Activated naive CD8-positive, alpha-beta T cell treated with anti-CD3 and anti-CD28 coated beads, Interleukin-2, amount 50 U/mL, for 16 hours (primary cell): ENCODE measurements around the gene PTPRO.

ENCODE experiments used
- DNase-seq: peaks from one replicate; pipeline ENCODE4 v3.0.0-alpha.2; 2020; ENCODE audit warnings: low read depth, low spot score

The PTPRO gene

DNA sequence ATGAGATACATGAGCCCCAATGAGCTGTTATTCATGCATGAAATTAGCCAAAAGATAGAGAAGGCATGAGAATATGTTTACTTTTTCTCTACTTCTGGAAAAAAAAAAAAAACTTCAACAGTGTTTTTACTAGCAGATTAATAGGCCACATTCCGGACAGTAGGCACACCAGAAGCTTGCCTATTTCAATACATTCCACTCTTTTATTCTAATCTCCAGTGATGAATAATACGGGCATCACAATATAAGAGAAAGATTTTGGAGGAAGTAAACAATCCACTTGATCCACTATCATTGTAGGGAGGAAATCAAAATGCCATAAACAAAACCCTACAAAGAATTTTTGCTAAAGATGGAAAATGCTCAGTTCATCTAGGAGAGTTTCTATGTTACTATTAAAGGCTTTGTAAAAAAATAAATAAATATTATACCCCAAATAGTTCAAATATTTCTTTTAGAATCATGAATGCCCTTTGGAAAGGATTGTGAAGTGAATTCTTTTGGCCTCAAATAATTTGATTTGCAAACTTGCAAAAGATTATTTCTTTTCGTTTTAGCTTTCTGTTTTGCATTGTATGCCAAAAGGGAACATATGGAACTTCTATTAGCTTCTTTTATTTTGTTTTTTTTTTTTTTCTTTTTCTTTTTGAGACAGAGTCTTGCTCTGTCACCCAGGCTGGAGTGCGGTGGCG, 234.2 kb downstream of the PTPRO start:
- no peak for DNase-seq

DNA sequence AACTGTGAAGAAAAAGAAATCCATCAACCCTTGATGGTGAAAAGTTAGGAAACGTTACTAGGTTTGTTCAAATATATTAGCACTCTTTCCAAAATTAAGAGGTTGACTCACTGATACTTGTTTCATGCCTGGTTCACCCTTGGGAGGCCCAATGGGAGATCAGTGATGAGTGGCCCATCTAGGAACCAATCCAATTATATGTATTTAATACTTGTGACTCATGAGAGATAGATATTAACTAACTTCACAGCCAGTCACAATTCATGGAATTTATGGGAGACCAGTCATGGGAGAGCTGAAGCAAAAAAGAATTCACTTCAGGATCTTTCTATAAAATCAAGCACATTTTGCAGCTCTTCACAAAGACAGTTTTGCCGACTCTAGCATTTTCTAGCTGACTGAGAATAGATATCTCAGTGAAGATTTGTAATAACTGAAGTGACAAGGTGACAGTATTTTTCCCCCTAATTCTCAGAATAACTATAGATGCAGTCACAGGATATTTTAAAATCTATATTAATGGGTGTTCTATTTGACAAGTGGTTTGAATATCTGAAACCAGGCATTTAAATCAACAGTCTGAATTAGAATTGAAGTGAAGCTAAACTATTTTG, 236.7 kb downstream of the PTPRO start:
- DNase-seq = no peak

DNA sequence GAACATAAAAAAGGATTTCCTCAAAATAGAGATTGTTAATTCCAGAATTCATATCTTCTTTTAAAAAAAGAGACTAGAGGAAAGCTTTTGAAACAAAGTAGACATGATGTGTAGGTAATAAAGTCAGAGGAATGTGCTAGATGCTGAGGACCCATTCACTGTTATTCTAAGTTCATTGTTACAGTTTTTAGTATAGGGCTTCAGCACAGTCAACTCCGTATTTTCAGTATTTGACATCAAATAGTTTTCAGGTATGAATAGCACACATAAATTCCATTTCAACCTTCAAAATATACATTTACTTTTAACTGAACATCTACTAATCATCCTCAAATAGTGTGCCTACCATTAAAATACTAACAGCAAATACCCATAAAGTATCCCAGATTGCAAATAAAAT, 239.1 kb downstream of the PTPRO start:
- no peak for DNase-seq

DNA sequence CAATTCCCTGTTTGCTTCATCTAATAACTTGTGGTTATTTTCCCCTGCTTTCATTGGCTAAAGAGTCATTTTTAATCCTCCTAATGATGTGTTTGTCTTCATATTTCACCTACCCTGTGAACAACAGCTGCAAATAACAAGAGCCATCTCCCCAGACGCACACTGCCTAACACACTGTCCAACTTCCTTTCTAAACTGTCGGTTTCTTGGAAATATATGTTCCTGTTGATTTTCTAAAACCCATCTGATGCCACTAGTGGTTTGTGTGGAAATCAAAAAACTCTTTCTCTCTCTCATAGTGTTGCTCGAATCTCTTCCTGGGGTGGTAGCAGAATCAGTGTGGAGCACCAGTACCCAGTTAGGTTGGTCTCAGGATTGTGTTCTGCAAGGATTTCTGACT, 240.0 kb downstream of the PTPRO start:
- DNase-seq = no peak

DNA sequence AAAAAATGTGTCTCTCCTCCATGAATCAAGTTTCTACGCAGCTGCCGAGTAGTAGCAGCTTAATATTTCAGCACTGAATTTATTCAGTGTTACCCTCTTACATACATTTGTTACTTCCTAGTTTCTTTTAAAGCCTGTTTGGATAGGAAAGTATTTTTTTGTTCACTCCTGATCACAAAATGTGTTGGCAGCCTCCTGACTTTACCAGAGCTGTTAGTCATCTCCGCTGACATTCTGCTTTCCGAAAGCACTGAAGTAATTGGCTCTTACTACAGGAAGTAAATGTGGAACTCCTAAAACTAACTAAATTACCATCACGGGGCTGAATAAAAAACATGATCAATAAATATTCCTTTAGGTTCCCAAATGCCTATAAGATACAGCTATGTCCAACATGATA, 241.4 kb downstream of the PTPRO start:
- DNase-seq = no peak

DNA sequence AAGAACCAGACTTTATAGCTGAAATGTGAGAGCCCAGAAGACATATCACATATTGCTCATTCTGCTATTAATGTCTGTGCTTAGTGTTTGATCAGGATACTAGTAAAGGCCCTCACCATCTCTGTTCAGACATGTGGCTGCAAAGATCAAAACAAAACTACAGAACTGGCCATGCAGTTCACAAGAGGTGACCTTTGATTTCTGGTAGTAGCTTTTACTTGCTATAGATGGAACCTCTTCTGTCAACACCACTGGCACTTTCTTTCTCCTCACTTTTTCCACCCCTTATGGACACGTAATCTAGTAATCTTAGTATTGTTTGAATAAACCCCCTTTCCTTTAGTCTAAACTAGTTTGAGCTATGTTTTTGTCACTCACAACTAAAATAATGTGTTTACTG, 252.0 kb downstream of the PTPRO start:
- no peak for DNase-seq

DNA sequence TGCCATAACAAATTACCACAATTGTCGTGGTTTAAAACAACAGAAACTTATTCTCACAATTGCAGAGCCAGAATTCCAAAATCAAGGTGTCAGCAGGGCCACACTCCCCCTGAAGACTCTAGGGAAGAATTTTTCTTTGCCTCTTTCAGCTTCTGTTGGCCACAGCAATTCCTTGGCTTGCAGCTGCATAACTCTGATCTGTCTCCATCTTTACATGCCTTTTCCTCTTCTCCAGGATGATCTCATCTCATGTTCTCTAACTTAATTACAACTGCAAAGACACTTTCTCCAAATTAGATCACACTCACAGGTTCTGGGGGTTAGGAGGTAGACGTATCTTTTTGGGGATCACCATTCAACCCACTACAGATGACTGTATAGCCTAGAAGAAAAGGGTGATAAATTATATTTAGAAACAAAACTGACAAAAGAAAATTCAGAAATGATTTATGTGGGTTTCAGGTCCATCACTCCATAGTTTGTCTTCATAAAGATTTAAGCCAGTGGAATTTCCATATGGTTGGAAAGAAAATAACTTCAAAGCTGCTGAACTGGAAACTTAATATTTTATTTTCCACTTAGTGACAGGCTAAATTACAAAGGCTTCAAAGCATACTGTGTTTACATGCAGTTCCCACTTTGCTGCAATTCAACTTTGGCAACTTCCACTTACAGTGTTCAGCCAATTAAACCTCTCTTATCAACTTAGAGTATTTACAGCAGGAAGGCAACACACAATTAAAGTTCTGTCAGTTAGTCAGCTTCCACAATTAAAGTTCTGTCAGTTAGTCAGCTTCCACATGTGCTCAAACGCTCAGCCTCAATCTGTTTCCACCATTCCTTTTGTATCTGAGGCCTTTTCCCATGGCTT, 253.6 kb downstream of the PTPRO start:
- DNase-seq = no peak

DNA sequence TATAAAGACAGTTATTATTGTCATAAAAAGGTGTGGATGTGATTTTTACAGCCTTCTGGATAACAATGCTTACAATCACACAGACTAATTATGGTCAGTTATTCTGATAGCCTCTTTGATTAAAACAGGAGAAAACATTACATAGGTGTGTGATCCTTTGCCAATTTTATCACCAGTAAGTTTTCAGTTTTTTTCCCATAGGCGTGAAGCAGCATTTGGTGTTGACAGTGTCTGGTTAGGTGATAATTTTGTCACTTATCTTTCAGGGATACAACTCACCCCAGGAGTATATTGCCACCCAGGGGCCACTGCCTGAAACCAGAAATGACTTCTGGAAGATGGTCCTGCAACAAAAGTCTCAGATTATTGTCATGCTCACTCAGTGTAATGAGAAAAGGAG, 258.1 kb downstream of the PTPRO start:
- DNase-seq = no peak

DNA sequence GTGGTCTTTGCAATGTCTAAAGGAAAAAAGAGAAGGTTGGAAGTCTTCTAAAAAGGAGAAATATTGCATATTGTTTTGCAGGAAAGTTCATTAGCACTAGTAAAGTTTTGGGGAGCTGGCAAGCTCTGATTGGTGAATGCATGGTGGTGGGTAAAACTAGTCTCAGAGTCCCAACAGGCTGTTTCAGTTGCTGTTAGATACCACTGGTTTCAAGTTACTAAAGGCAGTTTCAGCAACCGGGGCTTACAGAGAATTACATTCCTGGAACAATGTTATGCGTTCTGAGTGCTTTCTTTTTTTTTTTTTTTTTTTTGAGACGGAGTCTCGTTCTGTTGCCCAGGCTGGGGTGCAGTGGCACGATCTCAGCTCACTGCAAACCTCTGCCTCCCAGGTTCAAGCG, 258.7 kb downstream of the PTPRO start:
- DNase-seq = no peak

DNA sequence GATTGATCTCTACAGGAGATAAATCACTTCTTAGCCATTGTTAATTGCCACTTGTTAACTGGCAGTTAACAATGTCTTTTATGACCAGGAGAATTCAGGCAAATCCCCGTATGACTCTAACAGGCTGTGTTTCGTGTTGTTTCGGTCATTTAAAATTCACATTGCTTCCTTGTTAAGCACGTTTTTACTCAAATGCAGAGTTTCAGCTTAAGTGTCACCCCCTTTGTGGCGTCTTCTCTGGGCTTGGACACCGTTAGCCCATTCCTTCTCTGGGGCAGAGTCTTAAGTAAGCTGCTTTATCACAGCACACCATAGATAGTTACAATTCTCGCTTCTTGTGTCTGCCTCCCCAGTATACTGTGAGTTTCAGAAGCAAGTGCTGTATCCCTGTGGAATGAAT, 261.5 kb downstream of the PTPRO start:
- no peak for DNase-seq

DNA sequence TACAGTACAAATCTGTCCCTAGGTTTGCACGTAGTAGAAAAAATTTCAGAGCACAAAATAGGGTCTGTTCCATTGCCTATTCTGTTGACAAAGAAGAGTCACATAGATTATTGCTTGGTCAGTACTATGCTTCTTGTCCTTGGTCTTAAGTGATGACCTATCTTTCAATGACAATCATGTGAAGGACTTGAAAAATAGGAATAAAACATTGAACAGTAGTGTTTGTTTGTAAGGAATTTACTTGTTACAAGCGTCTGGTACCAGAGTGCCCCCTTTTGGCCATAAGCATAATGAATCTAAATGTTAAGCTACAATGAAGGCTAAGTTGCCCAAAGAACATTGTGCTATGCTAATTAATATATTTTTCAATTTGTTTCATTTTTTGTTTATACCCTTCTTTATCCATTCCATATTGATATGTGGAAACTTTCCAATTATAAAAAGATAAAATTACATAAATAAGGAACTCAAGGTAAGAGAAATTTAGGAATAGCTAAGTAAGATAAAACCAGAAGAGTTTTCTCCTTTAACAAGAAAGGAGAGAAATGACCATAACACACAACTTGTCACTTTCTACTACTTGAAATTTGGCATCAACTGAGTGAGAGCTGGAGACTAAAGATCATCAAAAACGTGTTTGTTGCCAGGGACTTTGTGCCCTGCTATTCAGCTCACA, 262.2 kb downstream of the PTPRO start:
- DNase-seq = no peak

DNA sequence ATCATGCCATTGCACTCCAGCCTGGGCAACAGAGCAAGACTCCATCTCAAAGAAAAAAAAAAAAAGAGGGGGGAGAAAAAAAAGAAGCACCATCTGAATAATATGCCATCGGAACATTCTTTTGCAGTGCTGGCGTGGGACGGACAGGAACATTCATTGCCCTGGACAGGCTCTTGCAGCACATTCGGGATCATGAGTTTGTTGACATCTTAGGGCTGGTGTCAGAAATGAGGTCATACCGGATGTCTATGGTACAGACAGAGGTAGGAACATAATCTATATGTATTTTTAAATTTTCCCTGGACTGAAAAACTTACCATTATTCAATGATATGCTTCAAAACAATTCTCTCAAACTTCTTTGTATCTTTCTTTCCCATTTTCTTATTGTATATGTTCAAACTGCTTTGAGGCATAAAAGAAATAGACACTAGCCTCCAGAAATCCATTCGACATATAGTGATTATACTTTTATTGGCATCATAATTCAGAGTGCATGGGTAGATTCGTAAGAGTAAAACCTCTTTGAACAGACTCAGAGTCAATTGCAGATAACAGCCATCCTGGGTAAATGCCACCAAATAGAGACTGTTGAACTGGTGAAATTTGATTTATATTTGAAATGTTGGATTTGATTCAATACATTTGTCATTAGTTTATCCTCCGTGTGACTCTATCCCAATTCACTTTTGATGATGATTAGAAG, 267.2 kb downstream of the PTPRO start:
- no peak for DNase-seq

DNA sequence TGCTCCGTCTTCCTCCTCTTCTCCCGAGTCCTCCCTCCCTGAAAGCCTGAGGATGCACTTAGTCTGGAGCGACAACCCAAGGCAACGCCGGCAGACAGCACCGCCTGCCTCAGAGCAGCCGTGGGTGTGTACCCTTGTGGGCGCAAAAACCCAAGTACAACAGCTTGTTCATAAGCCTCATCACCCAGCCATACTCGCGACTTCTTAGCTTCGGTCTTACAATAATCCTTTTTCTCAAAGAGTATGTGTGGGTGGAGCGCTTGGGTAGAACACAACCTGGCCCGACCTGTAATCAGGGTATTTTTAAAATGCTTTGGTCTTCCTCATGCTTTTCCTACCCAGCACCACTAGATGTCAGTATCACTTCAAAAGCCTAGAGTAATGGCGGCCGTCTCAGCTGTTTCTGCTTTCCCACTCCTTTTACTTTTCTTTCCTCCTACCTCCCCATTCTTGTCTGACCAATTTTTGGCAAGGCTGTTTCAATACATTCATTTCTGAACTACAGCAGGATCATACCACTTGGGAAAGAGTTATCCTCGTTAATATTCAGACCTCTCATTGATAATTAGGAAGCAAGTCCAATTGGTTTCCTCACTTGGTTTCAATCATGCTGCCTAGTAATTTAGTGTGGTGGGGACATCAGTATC, 268.0 kb downstream of the PTPRO start:
- DNase-seq = no peak

DNA sequence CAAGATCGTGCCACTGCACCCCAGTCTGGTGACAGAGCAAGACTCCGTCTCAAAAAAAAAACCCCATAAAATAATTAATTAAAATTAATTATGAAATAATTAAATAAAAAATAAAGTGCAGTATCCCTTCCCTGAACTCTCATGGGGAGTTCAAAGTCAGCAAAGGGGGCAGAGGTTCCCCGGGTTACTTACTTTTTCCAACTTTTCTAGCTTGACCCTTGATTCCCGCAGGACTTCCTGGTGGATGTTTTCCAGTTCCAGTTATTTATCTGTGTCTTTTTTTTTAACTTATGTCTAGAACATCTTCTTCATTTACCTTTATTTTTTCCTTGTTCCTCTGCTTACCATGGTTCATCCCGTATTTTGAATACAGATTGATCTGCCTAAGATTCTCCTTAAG, 269.5 kb downstream of the PTPRO start:
- no peak for DNase-seq

DNA sequence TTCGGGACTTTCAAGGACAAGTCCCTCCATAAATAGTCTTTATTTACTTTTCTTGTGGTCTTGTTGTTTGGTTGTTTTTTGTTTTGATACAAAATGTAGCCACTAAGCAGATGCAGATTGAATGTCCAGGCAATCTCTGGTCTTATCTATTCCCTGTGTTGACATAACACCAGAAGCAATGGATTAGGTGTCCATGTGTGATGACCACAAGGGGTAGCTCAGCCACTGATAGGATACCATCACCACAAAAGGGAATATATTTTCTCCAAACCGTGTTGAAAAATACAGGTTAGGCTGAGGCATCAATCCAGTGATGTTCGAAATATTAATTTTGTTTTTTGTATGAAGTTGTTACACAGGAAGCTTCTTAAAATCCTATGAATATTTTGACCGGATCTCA, 270.6 kb downstream of the PTPRO start:
- DNase-seq = no peak

DNA sequence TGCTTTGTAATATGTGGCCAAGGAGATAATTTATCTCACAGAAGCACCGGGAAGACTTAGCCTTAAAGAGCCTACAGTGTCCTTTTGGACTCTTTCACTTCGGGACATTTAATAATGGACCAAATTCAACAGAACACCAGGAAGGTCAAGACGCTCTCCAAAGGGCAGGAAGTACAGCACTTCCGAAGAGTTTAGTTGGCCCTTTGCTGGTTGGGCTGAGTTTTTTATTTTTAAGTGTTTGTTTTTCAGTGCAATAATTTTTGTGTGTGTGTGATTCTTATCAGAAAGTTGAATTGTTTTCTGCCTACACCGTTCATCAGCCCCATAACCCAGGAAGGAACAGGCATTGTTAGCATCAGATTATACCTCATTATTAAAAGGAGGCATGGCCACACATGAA, 273.9 kb downstream of the PTPRO start:
- no peak for DNase-seq

DNA sequence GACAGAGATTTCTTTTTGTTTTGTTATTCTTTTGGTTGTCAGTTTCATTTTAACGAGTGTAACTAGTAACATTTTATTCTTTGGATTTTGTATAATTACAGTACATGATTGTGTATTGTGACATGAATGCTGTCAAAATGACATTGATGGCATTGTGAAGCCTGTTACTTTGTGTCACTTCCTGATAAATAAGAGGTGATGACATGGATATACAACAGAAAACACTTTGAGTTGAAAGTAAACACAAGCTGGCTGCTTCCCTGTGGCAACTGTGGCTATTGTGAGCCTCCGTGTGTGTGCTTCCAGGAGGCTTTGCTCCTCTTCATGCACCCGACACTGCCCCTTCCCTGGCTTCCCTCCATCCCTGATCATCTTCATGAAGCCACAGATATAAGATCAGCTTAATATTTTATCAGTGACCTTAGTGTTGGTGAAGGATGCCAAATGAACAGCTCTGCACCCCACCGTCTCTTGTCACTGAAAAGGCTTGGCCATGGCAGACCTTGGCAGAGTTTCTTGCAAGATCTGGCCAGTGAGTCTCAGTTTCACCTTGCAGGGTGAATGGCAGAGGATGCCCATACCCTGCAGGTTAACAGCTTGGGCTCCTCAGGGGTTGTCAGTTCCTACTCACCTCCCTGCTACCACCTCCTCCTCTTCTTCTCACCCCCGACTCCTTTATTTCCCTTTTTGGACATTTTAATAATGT, 275.0 kb downstream of the PTPRO start:
- DNase-seq = no peak

DNA sequence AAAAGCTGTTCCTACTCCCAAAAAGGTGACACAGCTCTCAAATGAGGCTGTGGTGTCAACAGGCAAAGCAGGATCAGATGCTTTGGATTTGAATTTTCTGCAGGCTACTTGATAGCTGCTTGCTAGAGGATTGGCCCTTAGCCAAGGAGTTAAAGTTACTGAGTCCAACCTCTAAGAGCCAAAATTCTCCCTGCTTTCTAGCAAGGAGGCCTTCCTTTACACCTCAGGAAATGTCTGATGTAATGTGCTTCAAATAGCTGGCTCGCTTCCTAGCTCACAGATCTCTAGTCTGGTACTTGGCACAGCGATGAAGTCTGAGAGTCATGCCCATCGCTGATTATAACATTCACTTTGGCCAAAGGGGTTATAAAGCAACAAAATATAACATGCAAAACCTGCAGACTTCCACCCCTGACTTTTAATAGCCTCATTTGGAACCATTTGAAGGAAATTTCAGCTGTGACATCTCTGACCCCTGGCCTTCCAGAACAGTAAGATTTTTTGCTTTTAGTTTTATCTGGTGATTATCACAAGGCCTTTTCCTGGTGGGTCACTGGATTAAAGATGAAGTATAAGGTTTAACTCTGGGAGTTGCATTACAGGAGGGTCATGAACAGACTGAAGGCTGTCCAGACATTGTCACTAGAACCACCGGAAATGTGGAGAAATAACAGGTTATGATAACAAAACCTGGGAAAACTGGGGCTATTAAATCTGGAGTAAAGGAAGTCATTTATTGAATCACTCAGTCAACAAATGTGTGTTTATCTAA, 277.1 kb downstream of the PTPRO start:
- no peak for DNase-seq

DNA sequence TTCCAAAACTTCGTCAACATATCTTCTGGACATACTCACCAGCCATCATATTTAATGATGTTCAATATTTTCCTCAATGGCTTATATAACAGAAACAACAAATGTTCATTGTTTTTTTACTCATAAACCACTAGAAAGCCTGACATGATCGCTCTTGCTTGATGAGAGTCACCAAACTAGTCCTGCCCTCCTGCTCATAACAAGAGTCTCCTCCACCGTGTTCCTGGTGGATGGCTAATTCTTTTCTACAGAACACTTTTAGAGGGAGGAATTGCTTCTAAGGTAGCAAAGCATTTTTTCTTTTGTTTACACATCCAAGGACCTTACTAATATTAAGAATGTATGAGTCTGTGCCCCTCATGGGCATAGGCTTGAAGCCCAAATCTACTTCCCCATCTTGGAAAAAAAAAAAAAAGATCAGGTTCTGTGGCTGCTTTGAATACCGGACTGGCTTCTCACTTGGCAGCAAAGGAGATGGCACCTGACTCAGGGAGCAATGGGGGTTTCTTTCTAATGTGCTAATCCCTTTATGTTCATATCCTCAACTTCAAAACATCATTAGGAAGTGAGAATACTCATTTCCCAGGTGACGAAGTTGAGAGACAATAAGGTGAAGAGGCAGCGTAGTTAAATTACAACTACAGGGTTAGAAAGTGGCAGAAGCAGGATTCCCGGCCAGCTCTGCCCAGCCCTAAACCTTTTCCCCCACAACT, 278.1 kb downstream of the PTPRO start:
- DNase-seq = no peak
